ENCODE measurements around the gene DNAH5. TPM values are rescaled to one million over a fixed set of nuclear protein-coding genes. Genes with fewer than 3 reads are reported as not detected.

DNAH5 gene
- total RNA-seq, 1 experiment from 2014 or later, result 0.11 TPM

Other genes with a start within 250 kb of the DNAH5 start
- gene TRIO, start 198.7 kb upstream of the DNAH5 start, total RNA-seq (2014; rRNA removed; shearing (Covaris generic)), result 150 and 176 TPM in 2 replicates

All from SK-MEL-5 (cell line).